C4-2B (cell line): ENCODE results near the gene RPL6.

ENCODE experiments used
- ZFX ChIP-seq: fragments of 450-650 bp; IDR thresholded peaks from 2 replicates; pipeline ENCODE4 v1.6.1; 2017
- TF ChIP-seq, protein P1 (sequence below): fragments of 450-650 bp; conservative IDR thresholded peaks from 2 replicates; pipeline ENCODE4 v1.5.1; 2017; ENCODE audit warnings: mild to moderate bottlenecking

DNA sequence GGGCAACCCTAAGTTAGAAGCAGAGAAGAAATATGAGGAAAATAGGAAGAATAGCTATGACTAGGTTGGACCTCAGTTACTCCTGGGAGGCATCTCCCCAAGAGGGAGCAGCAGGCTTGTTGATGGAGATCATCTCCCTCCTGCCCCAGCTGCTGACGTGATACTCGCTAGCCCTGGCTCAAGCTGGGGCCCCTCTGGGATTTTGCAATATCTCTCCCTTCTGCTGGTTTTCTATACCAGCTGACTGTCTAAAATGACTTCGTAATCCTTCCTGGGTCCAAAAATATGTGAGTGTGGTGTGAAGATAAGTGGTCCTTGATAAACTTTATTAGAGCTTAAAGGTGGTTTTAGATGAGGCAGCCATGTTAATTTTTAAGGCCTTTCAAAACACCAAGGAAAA is 22.7 kb downstream of the RPL6 start:
- TF ChIP-seq, protein P1, sequence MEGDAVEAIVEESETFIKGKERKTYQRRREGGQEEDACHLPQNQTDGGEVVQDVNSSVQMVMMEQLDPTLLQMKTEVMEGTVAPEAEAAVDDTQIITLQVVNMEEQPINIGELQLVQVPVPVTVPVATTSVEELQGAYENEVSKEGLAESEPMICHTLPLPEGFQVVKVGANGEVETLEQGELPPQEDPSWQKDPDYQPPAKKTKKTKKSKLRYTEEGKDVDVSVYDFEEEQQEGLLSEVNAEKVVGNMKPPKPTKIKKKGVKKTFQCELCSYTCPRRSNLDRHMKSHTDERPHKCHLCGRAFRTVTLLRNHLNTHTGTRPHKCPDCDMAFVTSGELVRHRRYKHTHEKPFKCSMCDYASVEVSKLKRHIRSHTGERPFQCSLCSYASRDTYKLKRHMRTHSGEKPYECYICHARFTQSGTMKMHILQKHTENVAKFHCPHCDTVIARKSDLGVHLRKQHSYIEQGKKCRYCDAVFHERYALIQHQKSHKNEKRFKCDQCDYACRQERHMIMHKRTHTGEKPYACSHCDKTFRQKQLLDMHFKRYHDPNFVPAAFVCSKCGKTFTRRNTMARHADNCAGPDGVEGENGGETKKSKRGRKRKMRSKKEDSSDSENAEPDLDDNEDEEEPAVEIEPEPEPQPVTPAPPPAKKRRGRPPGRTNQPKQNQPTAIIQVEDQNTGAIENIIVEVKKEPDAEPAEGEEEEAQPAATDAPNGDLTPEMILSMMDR: no peak
- TF ChIP-seq ZFX: no peak
